ENCODE data around the gene HLA-DMB.

DNA sequence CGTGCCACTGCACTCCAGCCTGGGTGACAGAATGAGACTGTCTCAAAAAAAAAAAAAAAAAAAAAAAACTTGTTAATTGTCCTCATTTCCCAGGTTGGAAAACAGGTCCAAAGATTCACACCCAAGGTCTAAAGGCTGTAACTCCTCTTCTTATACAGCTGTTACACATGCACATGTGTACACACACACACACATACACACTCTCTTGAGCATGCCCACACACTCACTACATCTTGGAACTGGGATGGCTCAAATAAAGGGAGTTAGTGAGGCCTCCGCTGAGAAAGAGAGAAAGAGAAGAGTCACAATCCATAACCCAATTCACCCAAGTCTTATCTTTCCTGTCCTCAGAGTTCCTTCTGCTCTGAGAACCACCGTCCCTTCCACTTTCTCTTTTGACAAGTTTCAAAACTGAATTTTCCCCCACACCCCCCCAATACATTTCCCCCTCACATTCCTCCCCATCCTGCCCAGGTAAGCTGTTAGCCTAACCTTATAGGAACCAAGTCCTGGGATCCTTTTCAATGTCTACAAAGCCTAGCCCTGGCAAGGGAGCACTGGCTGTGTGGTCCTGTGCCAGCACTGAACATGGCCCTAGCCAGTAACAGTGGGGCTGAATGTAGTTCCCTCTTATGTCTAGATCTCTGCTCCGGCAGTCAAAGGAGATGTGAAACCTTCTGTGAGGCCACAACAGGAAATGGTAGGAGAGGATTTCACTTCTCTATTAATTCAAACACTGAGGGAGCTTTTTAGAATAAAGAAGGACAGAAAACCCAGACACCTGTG is 3.2 kb upstream of the HLA-DMB start:
- TF ChIP-seq, protein P1, sequence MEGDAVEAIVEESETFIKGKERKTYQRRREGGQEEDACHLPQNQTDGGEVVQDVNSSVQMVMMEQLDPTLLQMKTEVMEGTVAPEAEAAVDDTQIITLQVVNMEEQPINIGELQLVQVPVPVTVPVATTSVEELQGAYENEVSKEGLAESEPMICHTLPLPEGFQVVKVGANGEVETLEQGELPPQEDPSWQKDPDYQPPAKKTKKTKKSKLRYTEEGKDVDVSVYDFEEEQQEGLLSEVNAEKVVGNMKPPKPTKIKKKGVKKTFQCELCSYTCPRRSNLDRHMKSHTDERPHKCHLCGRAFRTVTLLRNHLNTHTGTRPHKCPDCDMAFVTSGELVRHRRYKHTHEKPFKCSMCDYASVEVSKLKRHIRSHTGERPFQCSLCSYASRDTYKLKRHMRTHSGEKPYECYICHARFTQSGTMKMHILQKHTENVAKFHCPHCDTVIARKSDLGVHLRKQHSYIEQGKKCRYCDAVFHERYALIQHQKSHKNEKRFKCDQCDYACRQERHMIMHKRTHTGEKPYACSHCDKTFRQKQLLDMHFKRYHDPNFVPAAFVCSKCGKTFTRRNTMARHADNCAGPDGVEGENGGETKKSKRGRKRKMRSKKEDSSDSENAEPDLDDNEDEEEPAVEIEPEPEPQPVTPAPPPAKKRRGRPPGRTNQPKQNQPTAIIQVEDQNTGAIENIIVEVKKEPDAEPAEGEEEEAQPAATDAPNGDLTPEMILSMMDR (IDR thresholded peaks at IDR 0.05) = no peak
- TF ChIP-seq ZFX (IDR thresholded peaks at IDR 0.05; ENCODE audit: borderline replicate concordance) = no peak

Data from 22Rv1 (cell line).